ENCODE measurements around the gene NFS1.
A peak's percentile ranks its signal among the peaks of the same experiment; 100 is the strongest.

Gene NFS1

DNA sequence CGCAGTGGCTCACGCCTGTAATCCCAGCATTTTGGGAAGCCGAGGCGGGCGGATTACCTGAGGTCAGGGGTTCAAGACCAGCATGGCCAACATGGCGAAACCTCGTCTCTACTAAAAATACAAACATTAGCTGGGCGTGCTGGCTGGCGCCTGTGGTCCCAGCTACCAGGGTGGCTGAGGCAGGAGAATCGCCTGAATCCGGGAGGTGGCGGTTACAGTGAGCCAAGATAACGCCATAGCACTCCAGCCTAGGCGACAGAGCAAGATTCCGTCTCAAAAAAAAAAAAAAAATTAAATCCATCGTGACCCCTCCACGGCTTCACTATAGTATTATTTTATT lies 33.2 kb downstream of the NFS1 start:
- TF ChIP-seq, protein P1, sequence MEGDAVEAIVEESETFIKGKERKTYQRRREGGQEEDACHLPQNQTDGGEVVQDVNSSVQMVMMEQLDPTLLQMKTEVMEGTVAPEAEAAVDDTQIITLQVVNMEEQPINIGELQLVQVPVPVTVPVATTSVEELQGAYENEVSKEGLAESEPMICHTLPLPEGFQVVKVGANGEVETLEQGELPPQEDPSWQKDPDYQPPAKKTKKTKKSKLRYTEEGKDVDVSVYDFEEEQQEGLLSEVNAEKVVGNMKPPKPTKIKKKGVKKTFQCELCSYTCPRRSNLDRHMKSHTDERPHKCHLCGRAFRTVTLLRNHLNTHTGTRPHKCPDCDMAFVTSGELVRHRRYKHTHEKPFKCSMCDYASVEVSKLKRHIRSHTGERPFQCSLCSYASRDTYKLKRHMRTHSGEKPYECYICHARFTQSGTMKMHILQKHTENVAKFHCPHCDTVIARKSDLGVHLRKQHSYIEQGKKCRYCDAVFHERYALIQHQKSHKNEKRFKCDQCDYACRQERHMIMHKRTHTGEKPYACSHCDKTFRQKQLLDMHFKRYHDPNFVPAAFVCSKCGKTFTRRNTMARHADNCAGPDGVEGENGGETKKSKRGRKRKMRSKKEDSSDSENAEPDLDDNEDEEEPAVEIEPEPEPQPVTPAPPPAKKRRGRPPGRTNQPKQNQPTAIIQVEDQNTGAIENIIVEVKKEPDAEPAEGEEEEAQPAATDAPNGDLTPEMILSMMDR (IDR thresholded peaks at IDR 0.05; ENCODE audit: control insufficient read depth, insufficient read depth, low read depth, low read length, missing control alignments) = no peak
- no peak for DNase-seq (ENCODE audit: low read depth)
- H3K4me3 ChIP-seq (ENCODE audit: control insufficient read depth, low read depth, low read length) = no peak overlapping the region

DNA sequence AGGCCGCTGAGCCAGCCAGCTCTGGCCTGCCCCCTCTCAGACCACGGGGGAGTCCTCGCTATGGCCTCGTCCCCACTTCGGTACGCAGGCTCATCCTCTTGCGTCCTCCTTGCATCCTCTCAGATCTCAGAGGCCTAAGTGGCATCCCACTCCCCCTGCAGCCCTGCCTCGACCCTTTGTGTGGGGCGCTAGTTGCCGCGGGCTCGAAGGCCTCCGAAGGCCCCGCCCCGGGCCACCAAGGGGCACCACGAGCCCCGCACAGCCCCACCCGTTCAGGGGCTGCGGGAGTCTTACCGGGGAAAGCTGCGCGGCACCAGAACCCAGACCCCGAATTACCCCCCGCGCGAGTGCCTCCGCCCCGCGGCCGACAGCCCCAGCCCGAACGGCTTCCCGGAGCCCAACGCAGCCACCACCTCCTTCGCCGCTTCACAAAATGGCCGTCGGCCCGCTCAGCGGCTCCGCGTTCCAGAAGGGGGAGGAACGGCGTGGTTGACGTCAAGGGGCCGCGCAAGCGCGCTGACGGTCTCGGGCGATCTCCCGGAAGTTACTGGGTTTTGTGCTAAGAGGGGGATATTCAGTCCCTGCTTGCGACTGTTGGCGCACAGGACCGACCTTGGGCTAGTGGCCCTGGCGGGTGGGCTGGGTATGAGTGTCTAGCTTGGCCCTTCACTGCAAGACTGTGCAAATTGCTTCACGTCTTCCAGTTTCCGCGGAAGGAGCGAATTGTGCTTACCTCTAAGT lies 34.5 kb downstream of the NFS1 start, which contains the start of the genes CPNE1 and RBM12:
TSS of gene CPNE1 (minus strand) at position 435 of the 741 bp plus-strand sequence. CDS start 31,977 bp downstream, outside the sequence.
TSS of gene RBM12 (minus strand) at position 435 of the 741 bp plus-strand sequence. CDS start 9,578 bp downstream, outside the sequence.
- DNase-seq (ENCODE audit: low read depth) = peak; percentile 74
- peak within 1 kb of the TSS; percentile 86 for H3K4me3 ChIP-seq (ENCODE audit: control insufficient read depth, low read depth, low read length)
- TF ChIP-seq, protein P1 (IDR thresholded peaks at IDR 0.05; ENCODE audit: control insufficient read depth, insufficient read depth, low read depth, low read length, missing control alignments) = no peak

DNA sequence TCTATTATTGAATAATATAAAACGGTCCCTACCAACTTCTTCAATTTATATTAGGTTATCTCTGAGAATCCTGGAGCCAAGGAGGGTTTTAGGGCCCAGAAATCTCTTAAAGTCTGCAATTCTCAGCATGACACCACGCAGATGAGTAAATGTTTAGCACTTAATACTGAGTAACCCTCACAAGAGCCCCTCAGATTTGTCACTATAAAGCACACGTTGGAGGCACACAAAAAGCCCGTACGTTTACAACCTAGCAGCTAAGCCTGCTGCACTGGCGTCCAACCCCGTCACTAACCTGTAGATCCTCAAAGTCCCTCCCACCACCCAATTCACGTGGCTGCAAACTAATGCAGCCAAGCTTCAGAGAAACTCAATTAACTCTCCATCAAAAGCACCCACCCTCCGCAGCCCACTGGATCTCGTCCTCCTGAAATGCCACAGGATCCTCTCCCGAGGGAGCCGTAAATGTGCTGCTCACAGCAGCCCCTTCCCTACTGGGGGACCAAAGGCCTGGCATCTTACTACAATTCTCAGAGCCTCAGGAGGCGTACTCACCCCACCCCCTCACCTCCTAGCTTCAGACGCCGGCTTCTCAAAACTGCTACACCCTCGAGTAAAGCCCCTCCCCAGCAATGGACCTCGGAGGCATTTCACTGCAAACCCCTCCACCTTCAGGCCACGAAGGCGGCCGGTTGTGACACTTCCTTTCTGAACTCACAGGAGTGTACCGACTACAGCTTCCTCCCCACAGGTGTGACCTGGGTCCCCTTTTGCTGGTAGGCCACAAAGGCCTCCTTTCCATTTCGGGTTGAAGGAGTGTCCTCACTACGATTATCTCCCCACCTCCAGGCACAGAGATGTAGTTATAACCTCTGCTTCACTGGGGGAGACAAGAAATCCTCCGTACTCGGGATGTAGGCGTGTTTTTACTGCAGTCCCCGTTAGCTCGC lies 35.4 kb downstream of the NFS1 start:
- DNase-seq (ENCODE audit: low read depth) = no peak
- H3K4me3 ChIP-seq (ENCODE audit: control insufficient read depth, low read depth, low read length) = peak overlapping the region; percentile 86
- TF ChIP-seq, protein P1 (IDR thresholded peaks at IDR 0.05; ENCODE audit: control insufficient read depth, insufficient read depth, low read depth, low read length, missing control alignments) = no peak

DNA sequence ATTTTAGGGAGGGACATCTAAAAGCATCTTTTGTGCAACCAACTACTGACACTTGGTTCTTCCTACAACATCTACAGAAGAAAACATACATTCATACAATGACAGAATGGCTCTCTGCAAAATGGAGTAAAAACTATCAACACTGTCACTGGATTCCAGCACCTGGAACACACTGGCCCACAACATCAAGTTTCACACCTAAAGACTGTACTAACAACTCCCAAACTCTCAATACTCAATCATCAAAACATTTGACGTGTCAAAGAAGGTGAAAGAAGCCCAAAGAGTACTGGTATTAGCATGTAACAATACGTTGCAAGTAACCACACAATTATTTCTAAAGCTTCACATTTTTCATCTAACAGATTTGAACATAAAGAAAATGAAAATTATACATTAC lies 36.6 kb downstream of the NFS1 start:
- TF ChIP-seq, protein P1 (IDR thresholded peaks at IDR 0.05; ENCODE audit: control insufficient read depth, insufficient read depth, low read depth, low read length, missing control alignments) = no peak
- peak overlapping the region; percentile 86; the same call in 1 of the 2 replicates for H3K4me3 ChIP-seq (ENCODE audit: control insufficient read depth, low read depth, low read length)
- no peak for DNase-seq (ENCODE audit: low read depth)

DNA sequence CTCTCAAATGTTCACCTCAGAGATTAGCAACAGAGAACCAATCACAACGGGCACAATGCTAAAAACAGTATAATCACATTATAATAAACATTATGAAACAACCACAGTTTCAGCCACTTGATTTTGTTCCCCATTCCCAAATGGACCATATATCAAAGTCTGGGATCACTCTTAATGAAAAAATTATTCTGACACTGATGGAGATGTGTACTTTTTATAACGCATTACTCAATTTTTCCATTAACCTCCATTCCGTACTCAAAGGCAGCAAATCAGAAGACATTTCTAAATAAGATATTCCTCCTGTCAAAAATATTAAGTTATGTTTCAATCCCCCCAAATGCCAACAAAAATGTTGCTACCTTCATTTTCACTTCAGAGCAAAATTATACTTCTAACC lies 37.2 kb downstream of the NFS1 start:
- H3K4me3 ChIP-seq (ENCODE audit: control insufficient read depth, low read depth, low read length) = no peak overlapping the region; the same call in 1 of the 2 replicates

DNA sequence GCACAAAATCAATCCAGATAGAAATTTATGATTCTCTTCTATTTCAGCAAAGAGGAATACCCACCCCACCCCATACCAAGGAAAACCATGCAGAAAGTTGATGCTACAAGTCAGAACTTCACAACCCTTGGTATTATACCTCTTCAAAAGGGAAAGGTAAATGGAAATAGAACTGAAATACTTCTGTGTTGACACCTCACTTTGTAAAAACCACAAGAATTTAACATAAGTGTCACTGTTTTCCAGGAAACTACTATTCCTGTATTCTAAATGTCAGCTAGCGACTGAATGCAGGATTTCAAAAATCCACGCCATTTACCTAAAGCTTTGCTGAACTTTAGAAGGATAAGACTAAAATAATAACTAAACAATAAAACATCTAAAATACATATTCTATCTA lies 38.1 kb downstream of the NFS1 start:
- DNase-seq (ENCODE audit: low read depth) = no peak
- TF ChIP-seq, protein P1 (IDR thresholded peaks at IDR 0.05; ENCODE audit: control insufficient read depth, insufficient read depth, low read depth, low read length, missing control alignments) = no peak
- no peak overlapping the region for H3K4me3 ChIP-seq (ENCODE audit: control insufficient read depth, low read depth, low read length)

More for the DNA sequence above, 37.2 kb downstream of the NFS1 start:
- DNase-seq (ENCODE audit: low read depth) = no peak
- TF ChIP-seq, protein P1 (IDR thresholded peaks at IDR 0.05; ENCODE audit: control insufficient read depth, insufficient read depth, low read depth, low read length, missing control alignments) = no peak

All from AG09309 (cell line).